HEK293 (cell line): ENCODE measurements around the gene ZSWIM1.

Experiments used
- CTCF ChIP-seq: fragments of 450-650 bp; formaldehyde crosslinking; IDR thresholded peaks from 2 replicates; pipeline ENCODE4 v1.5.1; 2016; ENCODE audit warnings: missing biosample characterization, missing genetic modification characterization
- GLIS2 ChIP-seq: fragments of 450-650 bp; formaldehyde crosslinking; IDR thresholded peaks from 2 replicates; pipeline ENCODE4 v1.5.1; 2016; ENCODE audit warnings: missing biosample characterization, missing genetic modification characterization
- KLF1 ChIP-seq: fragments of 450-650 bp; formaldehyde crosslinking; IDR thresholded peaks from 2 replicates; pipeline ENCODE4 v1.5.1; 2016; ENCODE audit warnings: missing biosample characterization, missing genetic modification characterization
- KLF10 ChIP-seq: fragments of 450-650 bp; IDR thresholded peaks from 2 replicates; pipeline ENCODE4 v1.5.1; 2018; ENCODE audit warnings: missing biosample characterization, mild to moderate bottlenecking, missing genetic modification characterization
- SETDB1 ChIP-seq: IDR thresholded peaks from one replicate; pipeline ENCODE4 v1.6.1; 2017; ENCODE audit warnings: mild to moderate bottlenecking, low read length, moderate library complexity, mixed read lengths; ENCODE audit not compliant: insufficient read length
- SP3 ChIP-seq: fragments of 450-650 bp; formaldehyde crosslinking; IDR thresholded peaks from 2 replicates; pipeline ENCODE4 v1.5.1; 2016; ENCODE audit warnings: missing biosample characterization, missing genetic modification characterization
- YY1 ChIP-seq: fragments of 450-650 bp; formaldehyde crosslinking; IDR thresholded peaks from 2 replicates; pipeline ENCODE4 v1.5.1; 2018; ENCODE audit warnings: missing biosample characterization, missing genetic modification characterization
- ZBTB11 ChIP-seq: fragments of 450-650 bp; formaldehyde crosslinking; conservative IDR thresholded peaks from 2 replicates; pipeline ENCODE4 v1.5.1; 2016; ENCODE audit warnings: low read depth, missing biosample characterization, missing genetic modification characterization
- ZBTB17 ChIP-seq: fragments of 450-650 bp; formaldehyde crosslinking; IDR thresholded peaks from 2 replicates; pipeline ENCODE4 v1.5.1; 2016; ENCODE audit warnings: missing biosample characterization, missing genetic modification characterization
- ZEB2 ChIP-seq: fragments of 450-650 bp; formaldehyde crosslinking; IDR thresholded peaks from 2 replicates; pipeline ENCODE4 v1.5.1; 2016; ENCODE audit warnings: missing biosample characterization, missing genetic modification characterization
- ZIC2 ChIP-seq: fragments of 450-650 bp; formaldehyde crosslinking; IDR thresholded peaks from 2 replicates; pipeline ENCODE4 v1.5.1; 2016; ENCODE audit warnings: missing biosample characterization, missing genetic modification characterization
- ZNF174 ChIP-seq: fragments of 450-650 bp; formaldehyde crosslinking; IDR thresholded peaks from 2 replicates; pipeline ENCODE4 v1.5.0; 2017; ENCODE audit warnings: missing biosample characterization, mild to moderate bottlenecking, missing genetic modification characterization
- ZNF19 ChIP-seq: fragments of 450-650 bp; formaldehyde crosslinking; IDR thresholded peaks from 2 replicates; pipeline ENCODE4; 2016; ENCODE audit warnings: missing biosample characterization, missing genetic modification characterization, low read depth
- ZNF2 ChIP-seq: fragments of 450-650 bp; formaldehyde crosslinking; IDR thresholded peaks from 2 replicates; pipeline ENCODE4 v1.5.1; 2016; ENCODE audit warnings: missing biosample characterization, missing genetic modification characterization
- ZNF274 ChIP-seq, 2 experiments: fragments of 200-500 bp in 1 of 2; fragments of 450-650 bp in 1 of 2; sonication (Bioruptor generic) in 1 of 2; formaldehyde crosslinking in 1 of 2; IDR thresholded peaks; 2 replicates each; pipeline versions ENCODE4 v1.5.1 to v1.6.1; 2014 to 2016; ENCODE audit warnings: borderline replicate concordance in 1 of 2, inconsistent platforms in 1 of 2, low read length in 1 of 2, missing biosample characterization in 1 of 2, missing genetic modification characterization in 1 of 2
- ZNF561 ChIP-seq: fragments of 450-650 bp; IDR thresholded peaks from 2 replicates; pipeline ENCODE4 v1.5.1; 2018; ENCODE audit warnings: missing biosample characterization, missing genetic modification characterization, borderline replicate concordance
- TF ChIP-seq, protein P1 (sequence below): fragments of 450-650 bp; formaldehyde crosslinking; optimal IDR thresholded peaks from 2 replicates; pipeline ENCODE3; 2016; ENCODE audit warnings: missing biosample characterization, mild to moderate bottlenecking, missing genetic modification characterization
- TF ChIP-seq, protein P2 (sequence below): fragments of 450-650 bp; formaldehyde crosslinking; IDR thresholded peaks from 2 replicates; pipeline ENCODE4 v1.5.1; 2016; ENCODE audit warnings: missing biosample characterization, missing genetic modification characterization
- TF ChIP-seq, protein P3 (sequence below): fragments of 450-650 bp; formaldehyde crosslinking; IDR thresholded peaks from 2 replicates; pipeline ENCODE4 v1.5.1; 2017; ENCODE audit warnings: missing biosample characterization, missing genetic modification characterization
- TF ChIP-seq, protein P4 (sequence below): fragments of 450-650 bp; formaldehyde crosslinking; IDR thresholded peaks from 2 replicates; pipeline ENCODE4 v1.5.1; 2016; ENCODE audit warnings: missing biosample characterization, missing genetic modification characterization
- TF ChIP-seq, protein P5 (sequence below): fragments of 450-650 bp; formaldehyde crosslinking; IDR thresholded peaks from 2 replicates; pipeline ENCODE4 v1.5.1; 2016; ENCODE audit warnings: missing biosample characterization, missing genetic modification characterization

ZSWIM1 gene

GRCh38 chr20:45833883-45834796 lies 46.9 kb upstream of the ZSWIM1 start (continued):
- TF ChIP-seq KLF10 (peak; percentile 46; the same call in 1 of the 2 replicates), ZBTB11 (peak; percentile 65), ZEB2 (tag by site-specific recombination) (peak; percentile 44; the same call in 1 of the 2 replicates), SETDB1 (no peak), GLIS2 (tag by site-specific recombination) (peak; percentile 99), KLF1 (tag by site-specific recombination) (peak; percentile 39), ZNF174 (tag by site-specific recombination) (no peak), CTCF (tag by site-specific recombination) (no peak), ZBTB17 (tag by site-specific recombination) (peak; percentile 87), ZNF19 (tag by site-specific recombination) (no peak), ZNF274 (IDR thresholded peaks at IDR 0.05; ENCODE audit: low read length) (no peak), ZNF274 (tag by site-specific recombination; IDR thresholded peaks at IDR 0.05; ENCODE audit: borderline replicate concordance) (no peak), YY1 (peak; percentile 47; the same call in 1 of the 2 replicates), ZNF561 (peak; percentile 88; the same call in 1 of the 2 replicates), SP3 (tag by site-specific recombination) (peak; percentile 81), ZIC2 (tag by site-specific recombination) (peak; percentile 68), ZNF2 (tag by site-specific recombination) (peak; percentile 39; the same call in 1 of the 2 replicates)
- TF ChIP-seq, protein P1, sequence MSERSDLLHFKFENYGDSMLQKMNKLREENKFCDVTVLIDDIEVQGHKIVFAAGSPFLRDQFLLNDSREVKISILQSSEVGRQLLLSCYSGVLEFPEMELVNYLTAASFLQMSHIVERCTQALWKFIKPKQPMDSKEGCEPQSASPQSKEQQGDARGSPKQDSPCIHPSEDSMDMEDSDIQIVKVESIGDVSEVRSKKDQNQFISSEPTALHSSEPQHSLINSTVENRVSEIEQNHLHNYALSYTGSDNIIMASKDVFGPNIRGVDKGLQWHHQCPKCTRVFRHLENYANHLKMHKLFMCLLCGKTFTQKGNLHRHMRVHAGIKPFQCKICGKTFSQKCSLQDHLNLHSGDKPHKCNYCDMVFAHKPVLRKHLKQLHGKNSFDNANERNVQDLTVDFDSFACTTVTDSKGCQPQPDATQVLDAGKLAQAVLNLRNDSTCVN (tag by site-specific recombination): peak; percentile 79
- TF ChIP-seq, protein P2, sequence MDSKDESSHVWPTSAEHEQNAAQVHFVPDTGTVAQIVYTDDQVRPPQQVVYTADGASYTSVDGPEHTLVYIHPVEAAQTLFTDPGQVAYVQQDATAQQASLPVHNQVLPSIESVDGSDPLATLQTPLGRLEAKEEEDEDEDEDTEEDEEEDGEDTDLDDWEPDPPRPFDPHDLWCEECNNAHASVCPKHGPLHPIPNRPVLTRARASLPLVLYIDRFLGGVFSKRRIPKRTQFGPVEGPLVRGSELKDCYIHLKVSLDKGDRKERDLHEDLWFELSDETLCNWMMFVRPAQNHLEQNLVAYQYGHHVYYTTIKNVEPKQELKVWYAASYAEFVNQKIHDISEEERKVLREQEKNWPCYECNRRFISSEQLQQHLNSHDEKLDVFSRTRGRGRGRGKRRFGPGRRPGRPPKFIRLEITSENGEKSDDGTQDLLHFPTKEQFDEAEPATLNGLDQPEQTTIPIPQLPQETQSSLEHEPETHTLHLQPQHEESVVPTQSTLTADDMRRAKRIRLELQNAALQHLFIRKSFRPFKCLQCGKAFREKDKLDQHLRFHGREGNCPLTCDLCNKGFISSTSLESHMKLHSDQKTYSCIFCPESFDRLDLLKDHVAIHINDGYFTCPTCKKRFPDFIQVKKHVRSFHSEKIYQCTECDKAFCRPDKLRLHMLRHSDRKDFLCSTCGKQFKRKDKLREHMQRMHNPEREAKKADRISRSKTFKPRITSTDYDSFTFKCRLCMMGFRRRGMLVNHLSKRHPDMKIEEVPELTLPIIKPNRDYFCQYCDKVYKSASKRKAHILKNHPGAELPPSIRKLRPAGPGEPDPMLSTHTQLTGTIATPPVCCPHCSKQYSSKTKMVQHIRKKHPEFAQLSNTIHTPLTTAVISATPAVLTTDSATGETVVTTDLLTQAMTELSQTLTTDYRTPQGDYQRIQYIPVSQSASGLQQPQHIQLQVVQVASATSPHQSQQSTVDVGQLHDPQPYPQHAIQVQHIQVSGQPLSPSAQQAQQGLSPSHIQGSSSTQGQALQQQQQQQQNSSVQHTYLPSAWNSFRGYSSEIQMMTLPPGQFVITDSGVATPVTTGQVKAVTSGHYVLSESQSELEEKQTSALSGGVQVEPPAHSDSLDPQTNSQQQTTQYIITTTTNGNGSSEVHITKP: peak; percentile 29
- TF ChIP-seq, protein P3, sequence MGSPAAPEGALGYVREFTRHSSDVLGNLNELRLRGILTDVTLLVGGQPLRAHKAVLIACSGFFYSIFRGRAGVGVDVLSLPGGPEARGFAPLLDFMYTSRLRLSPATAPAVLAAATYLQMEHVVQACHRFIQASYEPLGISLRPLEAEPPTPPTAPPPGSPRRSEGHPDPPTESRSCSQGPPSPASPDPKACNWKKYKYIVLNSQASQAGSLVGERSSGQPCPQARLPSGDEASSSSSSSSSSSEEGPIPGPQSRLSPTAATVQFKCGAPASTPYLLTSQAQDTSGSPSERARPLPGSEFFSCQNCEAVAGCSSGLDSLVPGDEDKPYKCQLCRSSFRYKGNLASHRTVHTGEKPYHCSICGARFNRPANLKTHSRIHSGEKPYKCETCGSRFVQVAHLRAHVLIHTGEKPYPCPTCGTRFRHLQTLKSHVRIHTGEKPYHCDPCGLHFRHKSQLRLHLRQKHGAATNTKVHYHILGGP (tag by site-specific recombination): no peak
- TF ChIP-seq, protein P4, sequence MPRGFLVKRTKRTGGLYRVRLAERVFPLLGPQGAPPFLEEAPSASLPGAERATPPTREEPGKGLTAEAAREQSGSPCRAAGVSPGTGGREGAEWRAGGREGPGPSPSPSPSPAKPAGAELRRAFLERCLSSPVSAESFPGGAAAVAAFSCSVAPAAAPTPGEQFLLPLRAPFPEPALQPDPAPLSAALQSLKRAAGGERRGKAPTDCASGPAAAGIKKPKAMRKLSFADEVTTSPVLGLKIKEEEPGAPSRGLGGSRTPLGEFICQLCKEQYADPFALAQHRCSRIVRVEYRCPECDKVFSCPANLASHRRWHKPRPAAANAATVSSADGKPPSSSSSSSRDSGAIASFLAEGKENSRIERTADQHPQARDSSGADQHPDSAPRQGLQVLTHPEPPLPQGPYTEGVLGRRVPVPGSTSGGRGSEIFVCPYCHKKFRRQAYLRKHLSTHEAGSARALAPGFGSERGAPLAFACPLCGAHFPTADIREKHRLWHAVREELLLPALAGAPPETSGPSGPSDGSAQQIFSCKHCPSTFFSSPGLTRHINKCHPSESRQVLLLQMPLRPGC (tag by site-specific recombination): 0 out of 2 replicates have a peak, but pooled peaks have one; percentile 13
- TF ChIP-seq, protein P5, sequence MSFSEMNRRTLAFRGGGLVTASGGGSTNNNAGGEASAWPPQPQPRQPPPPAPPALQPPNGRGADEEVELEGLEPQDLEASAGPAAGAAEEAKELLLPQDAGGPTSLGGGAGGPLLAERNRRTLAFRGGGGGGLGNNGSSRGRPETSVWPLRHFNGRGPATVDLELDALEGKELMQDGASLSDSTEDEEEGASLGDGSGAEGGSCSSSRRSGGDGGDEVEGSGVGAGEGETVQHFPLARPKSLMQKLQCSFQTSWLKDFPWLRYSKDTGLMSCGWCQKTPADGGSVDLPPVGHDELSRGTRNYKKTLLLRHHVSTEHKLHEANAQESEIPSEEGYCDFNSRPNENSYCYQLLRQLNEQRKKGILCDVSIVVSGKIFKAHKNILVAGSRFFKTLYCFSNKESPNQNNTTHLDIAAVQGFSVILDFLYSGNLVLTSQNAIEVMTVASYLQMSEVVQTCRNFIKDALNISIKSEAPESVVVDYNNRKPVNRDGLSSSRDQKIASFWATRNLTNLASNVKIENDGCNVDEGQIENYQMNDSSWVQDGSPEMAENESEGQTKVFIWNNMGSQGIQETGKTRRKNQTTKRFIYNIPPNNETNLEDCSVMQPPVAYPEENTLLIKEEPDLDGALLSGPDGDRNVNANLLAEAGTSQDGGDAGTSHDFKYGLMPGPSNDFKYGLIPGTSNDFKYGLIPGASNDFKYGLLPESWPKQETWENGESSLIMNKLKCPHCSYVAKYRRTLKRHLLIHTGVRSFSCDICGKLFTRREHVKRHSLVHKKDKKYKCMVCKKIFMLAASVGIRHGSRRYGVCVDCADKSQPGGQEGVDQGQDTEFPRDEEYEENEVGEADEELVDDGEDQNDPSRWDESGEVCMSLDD (tag by site-specific recombination): peak; percentile 88
